ENCODE results near the gene ELOF1.
A peak's percentile ranks its signal among the peaks of the same experiment; 100 is the strongest.
"Not testable (repeated sequence)": the region's sequence is repeated elsewhere in the genome, so short reads cannot be mapped to it uniquely, and the experiment has no call there.

Gene ELOF1

DNA sequence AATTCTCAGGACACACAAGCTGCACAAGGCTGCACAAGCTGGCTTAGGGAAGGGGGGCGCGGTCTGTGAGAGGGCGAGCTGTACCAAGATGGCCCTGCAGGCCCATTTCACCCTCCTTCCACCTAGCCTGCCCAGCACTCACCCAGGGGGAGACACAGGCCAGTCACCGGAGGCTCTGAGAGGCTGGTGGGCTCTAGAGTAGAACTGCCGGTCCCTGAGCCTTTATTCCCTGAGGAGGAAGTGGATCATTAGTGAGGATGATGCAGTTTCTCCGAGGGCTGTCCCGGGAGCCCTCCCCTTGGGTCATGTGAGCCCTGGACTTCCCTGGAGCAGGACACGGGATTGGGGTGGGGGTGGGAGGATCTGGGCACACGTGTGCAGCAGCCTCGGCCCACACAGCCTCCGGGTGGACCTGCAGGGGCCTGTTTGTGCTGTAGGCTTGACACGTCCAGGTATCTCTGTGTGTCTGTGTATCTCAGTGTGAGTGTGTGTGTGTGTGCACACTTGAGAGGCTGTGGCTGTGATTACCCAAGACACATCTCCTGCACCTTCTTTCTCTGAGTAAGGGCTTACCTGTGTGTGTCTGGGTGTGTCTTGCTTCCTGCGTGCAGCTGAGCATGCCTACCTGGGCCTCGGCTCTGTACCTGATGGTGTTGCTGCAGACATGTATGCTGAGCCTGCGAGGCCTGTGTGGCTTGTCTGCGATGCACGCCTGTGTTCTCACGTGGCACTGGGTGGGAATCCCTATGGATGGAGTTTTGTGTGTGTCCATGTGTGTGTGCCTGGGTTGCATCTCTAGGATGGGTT, 18.6 kb upstream of the ELOF1 start, which contains the start of gene ACP5:
Gene ACP5 (minus strand): TSS at position 195 of the 807 bp plus-strand sequence. CDS start 328 bp downstream, outside the sequence.
- Histone ChIP-seq H3K4me3 (ENCODE audit: low read depth, low read length) (no peak within 1 kb of the TSS), H3K36me3 (ENCODE audit: control insufficient read depth in 2 of 2, insufficient read depth in 1 of 2, low read length in 2 of 2) (no peaks in the 10 kb centered on the region), H3K4me1 (ENCODE audit: control insufficient read depth, insufficient read depth, low read length) (no peaks in the 10 kb centered on the region), H3K9me3 (ENCODE audit: control insufficient read depth, insufficient read depth, low read depth, low read length) (no peaks in the 10 kb centered on the region), H3K27ac (ENCODE audit: extremely low read depth, low read depth, low read length) (no peak within 1 kb of the TSS)
- POLR2A ChIA-PET: interaction anchor here (0.5 to 0.6 kb wide), 3 partner anchors 16 to 38 kb away, joined by 3 read pairs; no protein-coding TSS in a partner anchor
- CTCF ChIA-PET: interaction anchor here (0.7 to 1.4 kb wide), 3 partner anchors 15 to 367 kb away, joined by 3 to 4 read pairs (median 3); no protein-coding TSS in a partner anchor
- TF ChIP-seq ZNF114 (tag by site-specific recombination; IDR thresholded peaks at IDR 0.05) (no peak), ZNF19 (tag by site-specific recombination; IDR thresholded peaks at IDR 0.05; ENCODE audit: low read depth) (no peak), ZNF341 (tag by site-specific recombination; IDR thresholded peaks at IDR 0.05; ENCODE audit: low read depth) (peak; percentile 65), ZNF214 (tag by site-specific recombination; IDR thresholded peaks at IDR 0.05; ENCODE audit: borderline replicate concordance) (no peak), ZNF629 (tag by site-specific recombination; IDR thresholded peaks at IDR 0.05) (no peak), ZNF621 (tag by site-specific recombination; IDR thresholded peaks at IDR 0.05) (no peak), ZFHX2 (tag by site-specific recombination; conservative IDR thresholded peaks at IDR 0.05) (peak; percentile 51)

DNA sequence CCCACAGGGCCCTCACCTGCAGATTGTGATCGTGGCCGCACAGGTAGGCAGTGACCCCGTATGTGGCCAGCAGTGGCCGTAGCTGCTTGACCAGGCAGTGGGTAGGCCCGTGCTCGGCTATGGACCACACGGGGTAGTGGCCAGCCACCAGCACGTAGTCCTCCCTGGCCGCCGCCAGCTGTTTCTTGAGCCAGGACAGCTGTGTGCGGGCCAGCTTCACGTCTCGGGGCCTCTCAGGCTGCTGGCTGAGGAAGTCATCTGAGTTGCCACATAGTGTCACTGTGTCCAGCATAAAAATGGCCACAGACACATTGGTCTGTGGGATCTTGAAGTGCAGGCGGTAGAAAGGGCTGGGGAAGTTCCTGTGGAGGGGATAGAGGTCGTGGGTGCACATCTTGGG, 17.2 kb upstream of the ELOF1 start:
- Histone ChIP-seq H3K9me3 (ENCODE audit: control insufficient read depth, insufficient read depth, low read depth, low read length) (no peaks in the 10 kb centered on the region), H3K4me1 (ENCODE audit: control insufficient read depth, insufficient read depth, low read length) (no peaks in the 10 kb centered on the region), H3K27ac (ENCODE audit: extremely low read depth, low read depth, low read length) (no peak overlapping the region), H3K36me3 (ENCODE audit: control insufficient read depth in 2 of 2, insufficient read depth in 1 of 2, low read length in 2 of 2) (no peaks in the 10 kb centered on the region), H3K4me3 (ENCODE audit: low read depth, low read length) (no peak overlapping the region)
- CTCF ChIA-PET: interaction anchor here (0.6 to 1.2 kb wide), 2 partner anchors 16 to 132 kb away, joined by 3 to 6 read pairs; no protein-coding TSS in a partner anchor
- POLR2A ChIA-PET: interaction anchor here (1.2 kb wide), 1 partner anchor 17 kb away, joined by 6 read pairs; the partner anchor contains the start of gene ELOF1
- TF ChIP-seq ZNF404 (tag by site-specific recombination; IDR thresholded peaks at IDR 0.05): no peak
- no peak for TF ChIP-seq ZXDB (tag by site-specific recombination; IDR thresholded peaks at IDR 0.05)
- TF ChIP-seq ZNF548 (tag by site-specific recombination; IDR thresholded peaks at IDR 0.05): no peak
- TF ChIP-seq, protein P1, sequence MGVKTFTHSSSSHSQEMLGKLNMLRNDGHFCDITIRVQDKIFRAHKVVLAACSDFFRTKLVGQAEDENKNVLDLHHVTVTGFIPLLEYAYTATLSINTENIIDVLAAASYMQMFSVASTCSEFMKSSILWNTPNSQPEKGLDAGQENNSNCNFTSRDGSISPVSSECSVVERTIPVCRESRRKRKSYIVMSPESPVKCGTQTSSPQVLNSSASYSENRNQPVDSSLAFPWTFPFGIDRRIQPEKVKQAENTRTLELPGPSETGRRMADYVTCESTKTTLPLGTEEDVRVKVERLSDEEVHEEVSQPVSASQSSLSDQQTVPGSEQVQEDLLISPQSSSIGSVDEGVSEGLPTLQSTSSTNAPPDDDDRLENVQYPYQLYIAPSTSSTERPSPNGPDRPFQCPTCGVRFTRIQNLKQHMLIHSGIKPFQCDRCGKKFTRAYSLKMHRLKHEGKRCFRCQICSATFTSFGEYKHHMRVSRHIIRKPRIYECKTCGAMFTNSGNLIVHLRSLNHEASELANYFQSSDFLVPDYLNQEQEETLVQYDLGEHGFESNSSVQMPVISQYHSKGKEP (tag by site-specific recombination; IDR thresholded peaks at IDR 0.05): no peak
- TF ChIP-seq KLF16 (tag by site-specific recombination; IDR thresholded peaks at IDR 0.05): no peak
- TF ChIP-seq ZNF473 (tag by site-specific recombination; IDR thresholded peaks at IDR 0.05): no peak

GRCh38 chr19:11574689-11575088, 15.7 kb upstream of the ELOF1 start:
- POLR2A ChIA-PET: no interaction called here
- H3K4me1 ChIP-seq (ENCODE audit: control insufficient read depth, insufficient read depth, low read length): no peaks in the 10 kb centered on the region
- H3K9me3 ChIP-seq (ENCODE audit: control insufficient read depth, insufficient read depth, low read depth, low read length): no peaks in the 10 kb centered on the region
- no peak overlapping the region for H3K27ac ChIP-seq (ENCODE audit: extremely low read depth, low read depth, low read length)
- CTCF ChIA-PET: interaction anchor here (1.3 to 1.4 kb wide), 2 partner anchors 12 to 14 kb away, joined by 3 to 5 read pairs; no protein-coding TSS in a partner anchor
- TF ChIP-seq ZBTB26 (tag by site-specific recombination; optimal IDR thresholded peaks at IDR 0.05) (no peak), ZBTB20 (tag by site-specific recombination; IDR thresholded peaks at IDR 0.05) (no peak)
- H3K4me3 ChIP-seq (ENCODE audit: low read depth, low read length): no peak overlapping the region
- H3K36me3 ChIP-seq (ENCODE audit: control insufficient read depth in 2 of 2, insufficient read depth in 1 of 2, low read length in 2 of 2): no peaks in the 10 kb centered on the region

DNA sequence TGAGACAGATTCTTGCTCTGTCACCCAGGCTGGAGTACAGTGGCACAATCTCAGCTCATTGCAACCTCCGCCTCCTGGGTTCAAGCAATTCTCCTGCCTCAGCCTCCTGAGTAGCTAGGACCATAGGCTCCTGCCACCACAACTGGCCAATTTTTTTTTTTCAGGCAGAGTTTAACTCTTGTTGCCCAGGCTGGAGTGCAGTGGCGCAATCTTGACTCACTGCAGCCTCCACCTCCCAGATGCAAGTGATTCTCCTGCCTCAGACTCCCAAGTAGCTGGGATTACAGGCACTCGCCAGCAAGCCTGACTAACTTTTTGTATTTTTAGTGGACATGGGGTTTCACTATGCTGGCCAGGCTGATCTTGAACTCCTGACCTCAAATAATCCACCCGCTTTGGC, 14.7 kb upstream of the ELOF1 start:
- CTCF ChIA-PET: interaction anchor here (1.3 to 1.8 kb wide), 3 partner anchors 11 to 13 kb away, joined by 3 to 7 read pairs (median 5); no protein-coding TSS in a partner anchor
- H3K4me1 ChIP-seq (ENCODE audit: control insufficient read depth, insufficient read depth, low read length); H3K27ac ChIP-seq (ENCODE audit: extremely low read depth, low read depth, low read length); H3K9me3 ChIP-seq (ENCODE audit: control insufficient read depth, insufficient read depth, low read depth, low read length); H3K4me3 ChIP-seq (ENCODE audit: low read depth, low read length); POLR2A ChIA-PET; H3K36me3 ChIP-seq (ENCODE audit: control insufficient read depth in 2 of 2, insufficient read depth in 1 of 2, low read length in 2 of 2): not testable (repeated sequence)

DNA sequence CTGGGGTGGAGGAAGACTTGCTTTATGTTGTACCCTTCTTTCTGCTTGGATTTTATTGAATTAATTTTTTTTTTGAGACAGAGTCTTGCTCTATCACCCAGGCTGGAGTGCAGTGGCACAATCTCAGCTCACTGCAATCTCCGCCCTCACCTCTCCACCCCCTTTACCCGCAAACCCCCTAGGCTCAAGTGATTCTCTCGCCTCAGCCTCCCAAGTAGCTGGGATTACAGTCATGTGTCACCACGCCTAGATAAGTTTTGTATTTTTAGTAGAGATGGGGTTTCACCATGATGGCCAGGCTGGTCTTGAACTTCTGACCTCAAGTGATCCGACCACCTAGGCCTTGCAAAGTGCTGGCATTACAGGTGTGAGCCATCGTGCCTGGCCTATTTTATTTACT, 14.3 kb upstream of the ELOF1 start:
- not testable (repeated sequence) for H3K27ac ChIP-seq (ENCODE audit: extremely low read depth, low read depth, low read length); H3K36me3 ChIP-seq (ENCODE audit: control insufficient read depth in 2 of 2, insufficient read depth in 1 of 2, low read length in 2 of 2); H3K4me1 ChIP-seq (ENCODE audit: control insufficient read depth, insufficient read depth, low read length); H3K4me3 ChIP-seq (ENCODE audit: low read depth, low read length); H3K9me3 ChIP-seq (ENCODE audit: control insufficient read depth, insufficient read depth, low read depth, low read length)
- POLR2A ChIA-PET: interaction anchor here (0.7 kb wide), 1 partner anchor 121 kb away, joined by 4 read pairs; no protein-coding TSS in a partner anchor
- CTCF ChIA-PET: interaction anchor here (1.8 kb wide), 1 partner anchor 13 kb away, joined by 7 read pairs; no protein-coding TSS in a partner anchor
